Neural cell (in vitro differentiated cells): Measurements from ENCODE around the gene CHTF8. TPM values are rescaled to one million over a fixed set of nuclear protein-coding genes. Genes with fewer than 3 reads are reported as not detected.

Experiments used
- H2AFZ ChIP-seq: fragments of 200-600, 300-800 bp; sonication (generic), shearing (Covaris generic); 2 replicates; pipeline ENCODE4 v1.6.0; 2014; ENCODE audit warnings: low read depth, mild to moderate bottlenecking, antibody characterized with exemption, low read length, moderate library complexity
- H3F3A ChIP-seq: fragments of 200-600 bp; shearing (Covaris generic); 2 replicates; pipeline ENCODE4 v1.6.1; 2016; ENCODE audit warnings: mild to moderate bottlenecking, moderate library complexity, mixed read lengths, antibody characterized with exemption, low read length; ENCODE audit not compliant: insufficient read depth, poor library complexity, severe bottlenecking
- H3K27ac ChIP-seq: fragments of 200-600, 300-800 bp; sonication (generic), shearing (Covaris generic); 2 replicates; pipeline ENCODE4 v1.5.1; 2014; ENCODE audit warnings: mild to moderate bottlenecking, low read length, moderate library complexity
- H3K27me3 ChIP-seq: fragments of 300-800, 200-600 bp; sonication (generic), shearing (Covaris generic); 2 replicates; pipeline ENCODE4 v1.6.0; 2014; ENCODE audit warnings: mild to moderate bottlenecking, low read depth, low read length, moderate library complexity; ENCODE audit not compliant: insufficient read depth
- H3K36me3 ChIP-seq: fragments of 300-800, 200-600 bp; sonication (generic), shearing (Covaris generic); 2 replicates; pipeline ENCODE4 v1.5.1; 2014; ENCODE audit warnings: mild to moderate bottlenecking, antibody characterized with exemption, low read length, moderate library complexity; ENCODE audit not compliant: insufficient read depth
- H3K4me2 ChIP-seq: fragments of 300-800, 200-600 bp; sonication (generic), shearing (Covaris generic); 2 replicates; pipeline ENCODE4 v1.6.0; 2014; ENCODE audit warnings: mild to moderate bottlenecking, low read length
- H3K4me3 ChIP-seq: fragments of 300-800, 200-600 bp; sonication (generic), shearing (Covaris generic); 2 replicates; pipeline ENCODE4 v1.5.1; 2014; ENCODE audit warnings: mild to moderate bottlenecking, low read length, moderate library complexity
- H3K79me2 ChIP-seq: fragments of 200-600 bp; shearing (Covaris generic); replicated peaks from 2 replicates; pipeline ENCODE4 v1.6.0; 2014; ENCODE audit warnings: mild to moderate bottlenecking, low read length, moderate library complexity; ENCODE audit not compliant: insufficient read depth
- H3K9ac ChIP-seq: fragments of 300-800, 200-600 bp; sonication (generic), shearing (Covaris generic); 2 replicates; pipeline ENCODE4 v1.6.1; 2016; ENCODE audit warnings: mild to moderate bottlenecking, low read length, mixed read lengths
- H3K9me2 ChIP-seq: fragments of 200-600 bp; shearing (Covaris generic); 2 replicates; pipeline ENCODE4 v1.6.1; 2016; ENCODE audit warnings: mild to moderate bottlenecking, low read length, mixed read lengths; ENCODE audit not compliant: insufficient read depth
- H3K9me3 ChIP-seq: fragments of 200-600, 300-800 bp; sonication (generic), shearing (Covaris generic); 2 replicates; pipeline ENCODE4 v1.6.1; 2016; ENCODE audit warnings: mild to moderate bottlenecking, mixed run types, low read length, moderate library complexity, mixed read lengths
- H4K20me1 ChIP-seq: fragments of 200-600 bp; shearing (Covaris generic); 2 replicates; pipeline ENCODE4 v1.6.1; 2016; ENCODE audit warnings: mild to moderate bottlenecking, mixed run types; ENCODE audit not compliant: insufficient read depth
- EP300 ChIP-seq: fragments of 450-650 bp; conservative IDR thresholded peaks from 2 replicates; pipeline ENCODE4 v1.6.1; 2014; ENCODE audit warnings: antibody characterized with exemption, mild to moderate bottlenecking, moderate library complexity; ENCODE audit not compliant: poor library complexity, severe bottlenecking
- EZH2 ChIP-seq: fragments of 200-600, 300-800 bp; shearing (Covaris generic), sonication (generic); IDR thresholded peaks from 2 replicates; pipeline ENCODE4 v1.6.1; 2014; ENCODE audit warnings: antibody characterized with exemption, low read length, borderline replicate concordance, mild to moderate bottlenecking; ENCODE audit not compliant: insufficient read depth, poor library complexity, severe bottlenecking
- MXI1 ChIP-seq: fragments of 450-650 bp; conservative IDR thresholded peaks from 2 replicates; pipeline ENCODE4 v1.6.1; 2014; ENCODE audit warnings: antibody characterized with exemption, mild to moderate bottlenecking; ENCODE audit not compliant: poor library complexity, severe bottlenecking
- POLR2AphosphoS5 ChIP-seq: IDR thresholded peaks from 2 replicates; pipeline ENCODE4 v1.6.1; 2012
- RAD21 ChIP-seq: fragments of 450-650 bp; conservative IDR thresholded peaks from 2 replicates; pipeline ENCODE4 v1.6.1; 2014; ENCODE audit warnings: antibody characterized with exemption, mild to moderate bottlenecking, moderate library complexity
- SMC3 ChIP-seq: fragments of 450-650 bp; conservative IDR thresholded peaks from 2 replicates; pipeline ENCODE4 v1.6.1; 2014; ENCODE audit warnings: antibody characterized with exemption, mild to moderate bottlenecking, moderate library complexity; ENCODE audit not compliant: poor library complexity
- TAF1 ChIP-seq: IDR thresholded peaks from 2 replicates; pipeline ENCODE4 v1.6.1; 2012; ENCODE audit warnings: low read depth
- polyA plus RNA-seq: library from polyadenylated mRNA; depleted of rRNA; stranded (reverse); fragments of >200 nt; gene quantifications from 2 replicates; pipeline ENCODE4 v1.2.3, GENCODE V29; 2014
- TF ChIP-seq, protein P1 (sequence below): fragments of 450-650 bp; IDR thresholded peaks from 2 replicates; pipeline ENCODE4 v1.5.1; 2014; ENCODE audit warnings: antibody characterized with exemption, mild to moderate bottlenecking, moderate library complexity; ENCODE audit not compliant: poor library complexity, severe bottlenecking
- TF ChIP-seq, protein P2 (sequence below): IDR thresholded peaks from 2 replicates; pipeline ENCODE4 v1.6.1; 2012; ENCODE audit warnings: borderline replicate concordance

Gene CHTF8
- polyA plus RNA-seq, 1 donor from 2014 or later, result 109 TPM

DNA sequence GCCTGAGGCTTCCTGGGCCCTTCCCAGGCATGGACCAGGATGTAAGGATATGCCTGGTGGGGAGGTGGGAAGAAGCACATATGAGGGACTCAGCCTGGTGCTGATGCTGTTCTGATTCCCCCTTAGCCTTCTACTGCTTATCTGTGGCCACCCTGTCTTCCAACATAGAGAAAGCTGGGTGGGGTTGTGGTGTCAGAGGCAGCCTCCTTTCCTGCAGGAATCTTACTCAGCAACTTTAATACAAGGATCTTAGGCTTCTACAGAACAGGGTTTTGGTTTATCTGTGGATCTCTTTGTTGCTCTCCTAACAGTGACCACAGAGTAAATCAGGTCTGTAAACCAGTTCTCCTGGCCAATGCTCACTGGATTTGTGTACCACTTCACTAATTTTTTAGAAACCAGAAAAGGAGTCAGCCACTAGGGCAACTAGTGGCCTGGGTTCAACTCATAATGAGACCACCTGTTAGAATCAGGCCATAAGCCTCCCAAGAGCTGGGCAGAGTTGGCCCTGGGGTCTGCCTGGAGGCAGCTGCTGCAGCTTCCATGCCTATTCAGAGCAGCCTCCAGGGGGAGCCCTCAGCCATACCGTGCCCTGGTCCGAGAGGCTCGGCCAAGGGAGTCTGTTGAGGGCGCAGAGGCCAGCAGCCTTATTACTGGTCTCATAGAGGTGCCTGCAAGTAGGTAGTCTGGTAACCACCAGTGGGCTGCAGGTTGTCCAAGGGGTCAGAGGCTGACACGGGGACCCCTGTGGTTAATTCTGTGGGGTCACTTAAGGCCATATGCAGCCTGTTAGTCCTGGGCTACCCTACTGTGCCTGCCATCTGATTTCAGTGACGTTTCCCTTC, 19.9 kb downstream of the CHTF8 start:
- Histone ChIP-seq H3K36me3 (peaks cover 11% of the 10 kb centered on the region), H3F3A (peaks cover 3% of the 10 kb centered on the region), H3K9me3 (no peaks in the 10 kb centered on the region), H4K20me1 (no peaks in the 10 kb centered on the region), H3K9ac (no peak overlapping the region), H3K27ac (no peak overlapping the region), H3K9me2 (no peaks in the 10 kb centered on the region), H3K4me2 (no peak overlapping the region), H2AFZ (no peak overlapping the region), H3K79me2 (peaks cover 39% of the 10 kb centered on the region), H3K27me3 (no peaks in the 10 kb centered on the region), H3K4me3 (peak overlapping the region; percentile 10)
- TF ChIP-seq POLR2AphosphoS5, result no peak
- TF ChIP-seq, protein P1, sequence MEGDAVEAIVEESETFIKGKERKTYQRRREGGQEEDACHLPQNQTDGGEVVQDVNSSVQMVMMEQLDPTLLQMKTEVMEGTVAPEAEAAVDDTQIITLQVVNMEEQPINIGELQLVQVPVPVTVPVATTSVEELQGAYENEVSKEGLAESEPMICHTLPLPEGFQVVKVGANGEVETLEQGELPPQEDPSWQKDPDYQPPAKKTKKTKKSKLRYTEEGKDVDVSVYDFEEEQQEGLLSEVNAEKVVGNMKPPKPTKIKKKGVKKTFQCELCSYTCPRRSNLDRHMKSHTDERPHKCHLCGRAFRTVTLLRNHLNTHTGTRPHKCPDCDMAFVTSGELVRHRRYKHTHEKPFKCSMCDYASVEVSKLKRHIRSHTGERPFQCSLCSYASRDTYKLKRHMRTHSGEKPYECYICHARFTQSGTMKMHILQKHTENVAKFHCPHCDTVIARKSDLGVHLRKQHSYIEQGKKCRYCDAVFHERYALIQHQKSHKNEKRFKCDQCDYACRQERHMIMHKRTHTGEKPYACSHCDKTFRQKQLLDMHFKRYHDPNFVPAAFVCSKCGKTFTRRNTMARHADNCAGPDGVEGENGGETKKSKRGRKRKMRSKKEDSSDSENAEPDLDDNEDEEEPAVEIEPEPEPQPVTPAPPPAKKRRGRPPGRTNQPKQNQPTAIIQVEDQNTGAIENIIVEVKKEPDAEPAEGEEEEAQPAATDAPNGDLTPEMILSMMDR, result peak; percentile 58

DNA sequence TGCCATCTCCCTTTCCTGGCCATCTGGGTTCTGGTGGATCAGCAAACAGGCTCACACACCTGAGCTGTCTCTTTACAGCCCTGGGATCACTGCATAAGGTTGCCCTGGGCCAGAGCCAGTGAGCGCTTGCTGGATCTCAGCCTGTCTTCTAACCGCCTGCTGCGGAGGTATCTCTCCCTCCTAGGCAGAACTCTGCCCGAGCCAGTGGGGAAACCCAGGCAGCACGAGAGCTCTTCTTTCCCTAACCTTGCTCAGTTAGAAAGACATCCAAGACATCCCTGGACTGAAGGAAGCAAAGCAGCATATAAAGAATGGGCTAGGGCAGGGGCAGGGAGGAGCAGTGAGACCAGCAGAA, 20.5 kb downstream of the CHTF8 start:
- H3K79me2 ChIP-seq, result peaks cover 42% of the 10 kb centered on the region
- H3K36me3 ChIP-seq, result peaks cover 9% of the 10 kb centered on the region
- peaks cover 3% of the 10 kb centered on the region for H3F3A ChIP-seq
- H3K27me3 ChIP-seq, result no peaks in the 10 kb centered on the region
- peak overlapping the region; percentile 10 for H3K4me3 ChIP-seq
- H3K27ac ChIP-seq, result no peak overlapping the region
- H4K20me1 ChIP-seq, result no peaks in the 10 kb centered on the region
- no peak for TF ChIP-seq EP300
- no peak for TF ChIP-seq EZH2
- no peak for TF ChIP-seq TAF1
- TF ChIP-seq RAD21, result no peak
- TF ChIP-seq, protein P1, result no peak
- H2AFZ ChIP-seq, result no peak overlapping the region
- no peak overlapping the region for H3K4me2 ChIP-seq
- no peaks in the 10 kb centered on the region for H3K9me3 ChIP-seq
- no peak overlapping the region for H3K9ac ChIP-seq
- H3K9me2 ChIP-seq, result no peaks in the 10 kb centered on the region

DNA sequence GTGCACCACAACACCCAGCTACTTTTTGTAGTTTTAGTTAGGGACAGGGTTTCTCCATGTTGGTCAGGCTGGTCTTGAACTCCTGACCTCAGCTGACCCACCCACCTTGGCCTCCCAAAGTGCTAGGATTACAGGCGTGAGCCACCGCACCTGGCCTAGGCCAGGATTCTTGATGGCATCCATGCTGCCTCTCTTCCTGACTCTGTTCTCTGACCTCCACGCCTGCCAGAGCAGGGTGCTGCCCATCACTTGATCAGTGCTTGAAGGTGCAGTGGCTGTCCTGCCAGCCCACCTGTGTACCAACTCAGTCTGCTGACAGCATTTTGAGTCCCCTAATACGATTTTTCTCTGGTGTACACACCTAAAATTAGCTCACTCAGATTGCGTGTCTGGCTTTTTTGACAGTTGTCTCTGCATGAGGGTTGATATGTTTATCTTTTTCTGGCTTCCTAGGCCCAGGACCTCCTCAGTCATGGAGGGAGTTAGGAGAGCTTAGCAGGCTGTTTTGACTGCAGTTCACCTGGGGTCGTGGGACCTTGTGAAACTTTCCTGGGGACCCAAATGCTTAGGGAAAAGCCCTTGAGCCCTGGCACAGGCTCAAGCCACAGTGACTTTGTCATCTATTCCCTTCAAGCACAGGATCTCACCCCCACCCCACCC, 21.0 kb downstream of the CHTF8 start:
- no peaks in the 10 kb centered on the region for H4K20me1 ChIP-seq
- H3K9ac ChIP-seq, result no peak overlapping the region
- H3K4me2 ChIP-seq, result no peak overlapping the region
- no peaks in the 10 kb centered on the region for H3K27me3 ChIP-seq
- peak overlapping the region; percentile 10 for H3K4me3 ChIP-seq
- H2AFZ ChIP-seq, result no peak overlapping the region
- H3K36me3 ChIP-seq, result peaks cover 9% of the 10 kb centered on the region
- H3K79me2 ChIP-seq, result peaks cover 45% of the 10 kb centered on the region
- TF ChIP-seq MXI1 (no peak), SMC3 (no peak), POLR2AphosphoS5 (no peak), RAD21 (no peak), TAF1 (no peak), EP300 (no peak), EZH2 (no peak)
- TF ChIP-seq, protein P1, result no peak
- TF ChIP-seq, protein P2, sequence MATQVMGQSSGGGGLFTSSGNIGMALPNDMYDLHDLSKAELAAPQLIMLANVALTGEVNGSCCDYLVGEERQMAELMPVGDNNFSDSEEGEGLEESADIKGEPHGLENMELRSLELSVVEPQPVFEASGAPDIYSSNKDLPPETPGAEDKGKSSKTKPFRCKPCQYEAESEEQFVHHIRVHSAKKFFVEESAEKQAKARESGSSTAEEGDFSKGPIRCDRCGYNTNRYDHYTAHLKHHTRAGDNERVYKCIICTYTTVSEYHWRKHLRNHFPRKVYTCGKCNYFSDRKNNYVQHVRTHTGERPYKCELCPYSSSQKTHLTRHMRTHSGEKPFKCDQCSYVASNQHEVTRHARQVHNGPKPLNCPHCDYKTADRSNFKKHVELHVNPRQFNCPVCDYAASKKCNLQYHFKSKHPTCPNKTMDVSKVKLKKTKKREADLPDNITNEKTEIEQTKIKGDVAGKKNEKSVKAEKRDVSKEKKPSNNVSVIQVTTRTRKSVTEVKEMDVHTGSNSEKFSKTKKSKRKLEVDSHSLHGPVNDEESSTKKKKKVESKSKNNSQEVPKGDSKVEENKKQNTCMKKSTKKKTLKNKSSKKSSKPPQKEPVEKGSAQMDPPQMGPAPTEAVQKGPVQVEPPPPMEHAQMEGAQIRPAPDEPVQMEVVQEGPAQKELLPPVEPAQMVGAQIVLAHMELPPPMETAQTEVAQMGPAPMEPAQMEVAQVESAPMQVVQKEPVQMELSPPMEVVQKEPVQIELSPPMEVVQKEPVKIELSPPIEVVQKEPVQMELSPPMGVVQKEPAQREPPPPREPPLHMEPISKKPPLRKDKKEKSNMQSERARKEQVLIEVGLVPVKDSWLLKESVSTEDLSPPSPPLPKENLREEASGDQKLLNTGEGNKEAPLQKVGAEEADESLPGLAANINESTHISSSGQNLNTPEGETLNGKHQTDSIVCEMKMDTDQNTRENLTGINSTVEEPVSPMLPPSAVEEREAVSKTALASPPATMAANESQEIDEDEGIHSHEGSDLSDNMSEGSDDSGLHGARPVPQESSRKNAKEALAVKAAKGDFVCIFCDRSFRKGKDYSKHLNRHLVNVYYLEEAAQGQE, result no peak
- H3K27ac ChIP-seq, result no peak overlapping the region
- no peaks in the 10 kb centered on the region for H3K9me2 ChIP-seq
- no peaks in the 10 kb centered on the region for H3K9me3 ChIP-seq
- peaks cover 3% of the 10 kb centered on the region for H3F3A ChIP-seq
